Measurements from ENCODE around the gene ABCD2. TPM values are rescaled to one million over a fixed set of nuclear protein-coding genes. Genes with fewer than 3 reads are reported as not detected.
"Not testable (repeated sequence)": the region's sequence is repeated elsewhere in the genome, so short reads cannot be mapped to it uniquely, and the experiment has no call there.

Gene ABCD2
- total RNA-seq, 1 donor from 2014 or later: 0.47 TPM

DNA sequence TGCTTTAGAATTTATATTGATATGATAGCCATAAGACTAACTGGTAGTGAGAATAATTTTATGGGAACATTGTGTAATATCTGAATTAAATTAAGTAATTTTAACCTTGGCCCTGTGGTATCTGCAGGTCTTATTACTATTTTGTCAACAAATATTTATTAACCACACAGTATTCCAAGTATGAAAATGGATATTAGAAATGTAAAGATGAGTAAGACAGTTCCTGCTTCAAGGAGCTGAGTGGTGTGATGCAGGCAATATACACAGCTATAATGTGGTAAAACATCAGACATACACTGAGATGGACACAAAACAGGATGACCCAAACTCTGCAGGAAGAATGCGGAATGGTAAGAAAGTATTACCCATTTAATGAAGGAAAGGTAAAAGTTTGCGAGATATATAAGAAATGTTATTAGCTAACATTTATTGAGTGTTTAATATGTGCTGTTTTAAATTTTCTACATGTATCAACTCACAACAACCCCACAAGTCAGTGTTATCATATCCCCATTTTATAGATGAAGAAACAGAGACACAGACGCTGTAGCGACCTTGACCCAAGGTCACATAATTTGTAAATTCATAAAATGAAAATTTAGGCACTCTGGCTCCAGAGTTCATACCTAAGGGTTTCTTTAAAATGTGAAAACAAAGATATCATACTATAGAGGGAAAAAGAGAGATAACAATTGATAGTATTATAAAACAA lies 12.7 kb downstream of the ABCD2 start:
- Histone ChIP-seq H3K27me3 (ENCODE audit: low read depth) (no peaks in the 10 kb centered on the region), H3K9me3 (no peaks in the 10 kb centered on the region), H3K4me1 (no peaks in the 10 kb centered on the region), H3K27ac (no peak overlapping the region), H3K36me3 (no peaks in the 10 kb centered on the region), H3K4me3 (no peak overlapping the region)
- intact Hi-C loops (cut with DNase I): no loop called here
- TF ChIP-seq, protein P1, sequence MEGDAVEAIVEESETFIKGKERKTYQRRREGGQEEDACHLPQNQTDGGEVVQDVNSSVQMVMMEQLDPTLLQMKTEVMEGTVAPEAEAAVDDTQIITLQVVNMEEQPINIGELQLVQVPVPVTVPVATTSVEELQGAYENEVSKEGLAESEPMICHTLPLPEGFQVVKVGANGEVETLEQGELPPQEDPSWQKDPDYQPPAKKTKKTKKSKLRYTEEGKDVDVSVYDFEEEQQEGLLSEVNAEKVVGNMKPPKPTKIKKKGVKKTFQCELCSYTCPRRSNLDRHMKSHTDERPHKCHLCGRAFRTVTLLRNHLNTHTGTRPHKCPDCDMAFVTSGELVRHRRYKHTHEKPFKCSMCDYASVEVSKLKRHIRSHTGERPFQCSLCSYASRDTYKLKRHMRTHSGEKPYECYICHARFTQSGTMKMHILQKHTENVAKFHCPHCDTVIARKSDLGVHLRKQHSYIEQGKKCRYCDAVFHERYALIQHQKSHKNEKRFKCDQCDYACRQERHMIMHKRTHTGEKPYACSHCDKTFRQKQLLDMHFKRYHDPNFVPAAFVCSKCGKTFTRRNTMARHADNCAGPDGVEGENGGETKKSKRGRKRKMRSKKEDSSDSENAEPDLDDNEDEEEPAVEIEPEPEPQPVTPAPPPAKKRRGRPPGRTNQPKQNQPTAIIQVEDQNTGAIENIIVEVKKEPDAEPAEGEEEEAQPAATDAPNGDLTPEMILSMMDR (IDR thresholded peaks at IDR 0.05): no peak
- no peak for DNase-seq
- no peak for ATAC-seq

DNA sequence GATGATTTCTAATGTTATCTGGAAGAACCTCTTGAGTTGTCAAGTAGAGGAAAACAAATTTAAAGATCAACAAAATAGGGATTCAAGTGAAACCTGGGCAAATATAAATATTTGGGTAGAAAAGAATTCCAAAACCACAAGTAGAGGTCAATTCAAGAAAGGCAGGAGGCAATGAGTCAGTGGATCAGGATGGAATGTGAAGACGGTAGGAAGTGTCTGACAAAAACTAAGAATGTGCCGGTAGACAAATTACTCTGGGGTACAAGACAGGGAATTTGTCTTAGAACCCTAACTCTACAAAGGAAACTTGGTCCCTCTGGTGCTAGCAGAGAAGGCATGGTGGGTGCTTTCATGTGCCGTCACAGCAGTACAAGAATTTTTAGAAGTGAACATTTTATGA lies 13.6 kb downstream of the ABCD2 start:
- intact Hi-C loops (cut with DNase I): no loop called here
- Histone ChIP-seq H3K27ac (no peak overlapping the region), H3K4me1 (no peaks in the 10 kb centered on the region), H3K9me3 (no peaks in the 10 kb centered on the region), H3K27me3 (ENCODE audit: low read depth) (no peaks in the 10 kb centered on the region), H3K4me3 (no peak overlapping the region), H3K36me3 (no peaks in the 10 kb centered on the region)
- DNase-seq: no peak
- TF ChIP-seq, protein P1 (IDR thresholded peaks at IDR 0.05): no peak
- ATAC-seq: no peak

DNA sequence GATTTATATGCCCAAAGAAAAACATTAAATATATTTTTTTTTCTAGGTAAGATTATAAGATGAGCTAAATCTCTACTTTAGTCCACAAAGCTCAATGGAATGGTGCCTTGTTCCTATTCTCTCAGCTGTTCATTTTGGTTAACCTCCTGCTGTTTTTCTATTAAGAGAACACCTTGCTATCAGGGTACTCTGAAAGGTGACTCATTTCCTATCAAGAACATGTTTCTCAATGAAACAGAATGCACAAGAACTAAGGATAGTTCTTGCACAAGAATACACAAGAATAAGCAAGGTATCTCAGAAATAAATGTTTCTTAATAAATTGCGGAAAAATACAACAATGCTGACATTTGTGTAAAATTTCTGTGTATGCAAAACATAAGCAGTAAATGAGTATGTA lies 14.1 kb downstream of the ABCD2 start:
- no peaks in the 10 kb centered on the region for H3K4me1 ChIP-seq
- H3K4me3 ChIP-seq: no peak overlapping the region
- no peaks in the 10 kb centered on the region for H3K9me3 ChIP-seq
- no peak for DNase-seq
- no peaks in the 10 kb centered on the region for H3K27me3 ChIP-seq (ENCODE audit: low read depth)
- H3K36me3 ChIP-seq: no peaks in the 10 kb centered on the region
- no peak overlapping the region for H3K27ac ChIP-seq
- TF ChIP-seq, protein P1 (IDR thresholded peaks at IDR 0.05): no peak
- intact Hi-C loops (cut with DNase I): no loop called here
- no peak for ATAC-seq

DNA sequence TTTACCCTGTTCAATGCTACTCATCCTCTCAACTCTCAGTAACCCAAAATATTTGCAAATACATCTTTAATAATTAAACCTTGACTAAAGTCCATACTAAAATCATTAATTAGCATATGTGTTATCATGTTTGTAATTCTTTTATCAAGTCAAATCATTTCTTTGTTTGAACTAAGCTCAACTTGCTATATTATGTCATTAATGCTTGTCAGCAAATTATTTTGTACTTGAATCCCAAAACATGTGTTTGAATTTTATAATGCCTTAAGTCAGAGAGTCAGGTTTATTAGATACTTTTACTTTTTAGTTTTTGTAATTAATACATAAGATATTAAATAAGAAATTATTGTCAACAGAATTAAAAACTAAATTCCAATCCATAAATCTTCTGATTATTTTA lies 16.5 kb downstream of the ABCD2 start:
- Histone ChIP-seq H3K9me3 (no peaks in the 10 kb centered on the region), H3K27me3 (ENCODE audit: low read depth) (no peaks in the 10 kb centered on the region), H3K4me1 (no peaks in the 10 kb centered on the region), H3K36me3 (no peaks in the 10 kb centered on the region), H3K4me3 (no peak overlapping the region), H3K27ac (no peak overlapping the region)
- intact Hi-C loops (cut with DNase I): no loop called here
- TF ChIP-seq, protein P1 (IDR thresholded peaks at IDR 0.05): no peak
- ATAC-seq (no peak), DNase-seq (no peak)

DNA sequence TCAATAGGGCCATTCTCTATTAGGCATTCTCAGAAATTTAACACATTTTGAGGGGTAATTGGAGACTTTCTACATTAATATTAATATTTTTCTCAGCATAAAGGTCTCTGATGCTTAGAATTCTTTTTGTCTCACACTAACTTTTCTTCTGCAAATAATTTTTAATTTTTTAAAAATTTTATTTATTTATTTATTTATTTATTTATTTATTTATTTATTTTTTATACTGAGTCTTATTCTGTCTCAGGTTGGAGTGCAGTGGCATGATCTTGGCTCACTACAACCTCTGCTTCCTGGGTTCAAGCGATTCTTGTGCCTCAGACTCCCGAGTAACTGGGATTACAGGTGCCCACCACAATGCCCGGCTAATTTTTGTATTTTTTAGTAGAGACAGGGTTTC lies 17.7 kb downstream of the ABCD2 start:
- intact Hi-C loops (cut with DNase I); H3K9me3 ChIP-seq: not testable (repeated sequence)

DNA sequence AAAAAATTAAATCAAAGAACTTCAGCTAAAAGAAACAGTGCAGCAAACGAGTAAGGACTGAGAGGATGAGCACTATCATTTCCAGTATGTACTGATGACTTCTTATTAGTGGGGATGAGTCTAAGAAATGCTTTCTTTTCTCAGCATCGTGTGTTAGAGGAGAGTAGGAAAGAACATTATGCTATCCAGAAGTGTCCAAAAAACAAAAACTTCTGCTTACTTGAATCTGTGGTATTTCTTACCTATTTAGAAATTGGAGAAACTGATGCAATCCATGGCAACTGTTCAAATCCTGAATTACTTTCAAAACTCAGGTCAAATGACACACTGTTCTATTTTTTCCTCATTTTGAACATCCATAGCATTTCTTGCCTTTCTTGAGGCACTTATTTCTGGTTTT lies 23.7 kb downstream of the ABCD2 start:
- H3K27ac ChIP-seq: no peak overlapping the region
- no peaks in the 10 kb centered on the region for H3K4me1 ChIP-seq
- H3K36me3 ChIP-seq: no peaks in the 10 kb centered on the region
- ATAC-seq: no peak
- no peak for DNase-seq
- intact Hi-C loops (cut with DNase I): no loop called here
- no peaks in the 10 kb centered on the region for H3K9me3 ChIP-seq
- H3K4me3 ChIP-seq: no peak overlapping the region
- TF ChIP-seq, protein P1 (IDR thresholded peaks at IDR 0.05): no peak
- no peaks in the 10 kb centered on the region for H3K27me3 ChIP-seq (ENCODE audit: low read depth)

More for the DNA sequence above, 17.7 kb downstream of the ABCD2 start:
- H3K4me3 ChIP-seq; DNase-seq; H3K27ac ChIP-seq; H3K4me1 ChIP-seq; H3K27me3 ChIP-seq (ENCODE audit: low read depth); H3K36me3 ChIP-seq; ATAC-seq: not testable (repeated sequence)

Measured in lower lobe of right lung (tissue), 2 donors.